A549 treated with dexamethasone at 1 μM for 4 hours (cell line): Measurements from ENCODE around the gene NUDT21. TPM values are rescaled to one million over a fixed set of nuclear protein-coding genes. Genes with fewer than 3 reads are reported as not detected.

Experiments used
- total RNA-seq: library from RNA; stranded (reverse); fragments of 200-300 nt; extraction: Qiagen RNA extraction; gene quantifications from 5 replicates; pipeline ENCODE4 v1.2.3, GENCODE V29; 2022

NUDT21 gene
- 109 to 140 TPM (median 134 TPM) in 5 replicates for total RNA-seq

DNA sequence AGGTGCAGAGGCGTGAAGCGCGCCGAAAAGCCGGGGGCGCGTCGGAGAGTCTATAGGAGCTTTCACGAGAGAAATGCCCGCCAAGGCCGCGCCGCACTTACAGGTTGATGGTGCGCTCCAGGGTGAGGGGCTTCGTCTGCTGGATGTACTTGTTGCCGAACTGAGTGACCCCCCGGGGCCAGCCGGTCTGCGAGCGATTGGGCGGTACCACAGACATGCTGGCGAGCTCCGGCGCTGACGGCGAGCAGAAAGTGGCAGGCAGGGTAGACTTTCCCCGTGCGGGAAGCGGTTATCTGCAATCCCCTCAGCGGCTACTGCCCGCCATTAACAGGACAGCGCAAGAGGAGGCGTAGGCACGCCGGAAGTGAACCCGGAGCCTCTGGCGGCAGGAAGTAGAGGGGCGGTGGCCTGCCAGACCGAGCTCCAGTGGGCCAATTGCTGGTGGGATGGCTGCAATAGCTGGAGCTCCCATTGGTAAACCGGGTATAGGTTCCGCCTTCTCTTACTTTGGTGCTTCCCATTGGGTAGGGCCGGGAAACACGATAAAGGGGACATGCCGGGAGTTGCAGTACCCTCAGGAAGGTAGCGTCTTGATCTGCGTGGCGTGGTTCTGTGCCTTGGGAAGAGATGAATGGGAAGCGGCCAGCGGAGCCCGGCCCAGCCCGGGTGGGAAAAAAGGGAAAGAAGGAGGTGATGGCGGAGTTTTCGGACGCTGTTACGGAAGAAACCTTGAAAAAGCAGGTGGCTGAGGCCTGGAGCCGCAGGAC, at the start of gene NUDT21, which contains the start of gene OGFOD1:
NUDT21 (minus strand) TSS at position 347 of the 767 bp plus-strand sequence; CDS start at position 217, 130 bp downstream.
OGFOD1 (plus strand) TSS at position 569 of the 767 bp plus-strand sequence; CDS start at position 628, 59 bp downstream.

DNA sequence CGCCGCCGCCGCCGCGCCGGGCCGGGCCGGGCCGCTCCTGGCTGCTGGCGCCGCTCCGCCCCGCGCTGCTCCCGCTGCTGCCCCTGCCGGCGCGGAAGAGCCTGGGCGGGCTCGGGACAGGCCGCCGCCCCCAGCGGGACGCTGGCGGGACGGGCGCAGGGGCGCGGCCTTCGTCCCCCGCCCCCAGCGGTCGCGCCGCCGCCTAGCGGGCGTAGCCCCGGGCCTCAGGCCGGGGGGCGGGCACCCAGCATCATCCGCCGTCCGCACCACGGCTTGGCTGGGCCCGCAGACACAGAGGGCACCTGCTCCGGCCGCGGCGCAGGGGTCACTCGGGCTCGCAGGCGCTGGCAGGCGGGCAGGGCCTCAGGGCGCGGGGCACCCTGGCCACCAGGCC, 25.7 kb downstream of the NUDT21 start, which contains the start of gene AMFR:
AMFR (minus strand) TSS at position 107 of the 394 bp plus-strand sequence. CDS start 218 bp downstream, outside the sequence.

Other genes with a start within 250 kb of the NUDT21 start
- gene AMFR, start 25.8 kb downstream of the NUDT21 start, total RNA-seq, result 65.5 to 74.2 TPM (median 71.1 TPM) in 5 replicates
- 69.9 to 91.8 TPM (median 80.5 TPM) in 5 replicates for gene OGFOD1, start 222 bp upstream of the NUDT21 start, total RNA-seq
- gene BBS2, start 68.7 kb upstream of the NUDT21 start, total RNA-seq, result 19.6 to 25.1 TPM (median 23.6 TPM) in 5 replicates
- not detected in 5 replicates for gene MT4, start 113.7 kb upstream of the NUDT21 start, total RNA-seq
- 0.34 to 0.82 TPM (median 0.54 TPM) in 4 of 5 replicates, not detected in the other for gene MT3, start 138.2 kb upstream of the NUDT21 start, total RNA-seq
- 1,981 to 2,932 TPM (median 2,492 TPM) in 5 replicates for gene MT2A, start 157.3 kb upstream of the NUDT21 start, total RNA-seq
- not detected in 5 replicates for gene MT1E, start 174.4 kb upstream of the NUDT21 start, total RNA-seq
- 0.15 to 0.18 TPM in 2 of 5 replicates, not detected in the others for gene MT1M, start 181.3 kb upstream of the NUDT21 start, total RNA-seq
- 25.2 to 38.3 TPM (median 30.3 TPM) in 5 replicates for gene MT1A, start 187.3 kb upstream of the NUDT21 start, total RNA-seq
- gene MT1B, start 200.6 kb upstream of the NUDT21 start, total RNA-seq, result 0.43 TPM in 1 of 5 replicates, not detected in the others
- gene MT1F, start 206.6 kb upstream of the NUDT21 start, total RNA-seq, result 14.8 to 20.2 TPM (median 16.2 TPM) in 5 replicates
- not detected in 5 replicates for gene MT1G, start 216.7 kb upstream of the NUDT21 start, total RNA-seq
- not detected in 5 replicates for gene MT1H, start 218.5 kb upstream of the NUDT21 start, total RNA-seq
- 401 to 928 TPM (median 662 TPM) in 5 replicates for gene MT1X, start 231.1 kb upstream of the NUDT21 start, total RNA-seq